HEK293 (cell line): ENCODE measurements around the gene RSL1D1.

Experiments
- CTCF ChIA-PET: fragments of 350-600 bp; formaldehyde crosslinking; extraction: SDS; loops from one replicate; lab custom pipeline; 2021; ENCODE audit warnings: antibody characterized with exemption; lab: Yijun Ruan, JAX
- POLR2A ChIA-PET: fragments of 300-600 bp; formaldehyde crosslinking; extraction: SDS; loops from one replicate; lab custom pipeline; 2020; ENCODE audit warnings: antibody characterized with exemption, inconsistent platforms; lab: Yijun Ruan, JAX
- H3K27ac ChIP-seq: fragments of 200-500 bp; sonication (Bioruptor generic); 2 replicates; pipeline ENCODE4 v1.5.1; 2014; ENCODE audit warnings: low read depth, low read length, control low read depth, inconsistent platforms; ENCODE audit errors: extremely low read depth
- H3K36me3 ChIP-seq, 2 experiments: fragments of 200-500 bp in 1 of 2; sonication (Bioruptor generic) in 1 of 2; 1 replicate in 1 of 2; 2 replicates in 1 of 2; pipeline ENCODE4 v1.5.1; 2014 to 2017; ENCODE audit warnings: inconsistent platforms in 2 of 2, low read length in 2 of 2; ENCODE audit not compliant: control insufficient read depth in 2 of 2, insufficient read depth in 1 of 2
- H3K4me1 ChIP-seq: fragments of 200-500 bp; sonication (Bioruptor generic); 2 replicates; pipeline ENCODE4 v1.5.1; 2014; ENCODE audit warnings: mild to moderate bottlenecking, low read length, inconsistent platforms; ENCODE audit not compliant: control insufficient read depth, insufficient read depth
- H3K4me3 ChIP-seq: 2 replicates; pipeline ENCODE4 v1.5.1; 2011; ENCODE audit warnings: low read depth, mild to moderate bottlenecking, control low read depth, low read length, moderate library complexity
- H3K9me3 ChIP-seq: fragments of 200-500 bp; sonication (Bioruptor generic); 2 replicates; pipeline ENCODE4 v1.5.1; 2014; ENCODE audit warnings: low read depth, low read length, inconsistent platforms; ENCODE audit not compliant: control insufficient read depth, insufficient read depth
- TRIM28 ChIP-seq: IDR thresholded peaks from 2 replicates; pipeline ENCODE4 v1.6.1; 2011; ENCODE audit warnings: low read length, control low read depth, borderline replicate concordance
- ZBTB17 ChIP-seq: fragments of 450-650 bp; formaldehyde crosslinking; IDR thresholded peaks from 2 replicates; pipeline ENCODE4 v1.5.1; 2016; ENCODE audit warnings: missing biosample characterization, missing genetic modification characterization
- ZBTB20 ChIP-seq: fragments of 450-650 bp; formaldehyde crosslinking; IDR thresholded peaks from 2 replicates; pipeline ENCODE4 v1.5.1; 2016; ENCODE audit warnings: missing biosample characterization, missing genetic modification characterization
- ZNF112 ChIP-seq: fragments of 450-650 bp; formaldehyde crosslinking; IDR thresholded peaks from 2 replicates; pipeline ENCODE4 v1.5.0; 2017; ENCODE audit warnings: missing biosample characterization, missing genetic modification characterization
- ZNF138 ChIP-seq: fragments of 450-650 bp; formaldehyde crosslinking; IDR thresholded peaks from 2 replicates; pipeline ENCODE4 v1.5.1; 2016; ENCODE audit warnings: missing biosample characterization, missing genetic modification characterization, borderline replicate concordance
- ZNF140 ChIP-seq: fragments of 450-650 bp; formaldehyde crosslinking; IDR thresholded peaks from 2 replicates; pipeline ENCODE4 v1.5.1; 2016; ENCODE audit warnings: missing biosample characterization, missing genetic modification characterization
- ZNF146 ChIP-seq: fragments of 450-650 bp; formaldehyde crosslinking; IDR thresholded peaks from 2 replicates; pipeline ENCODE4 v1.5.1; 2016; ENCODE audit warnings: missing biosample characterization, missing genetic modification characterization
- ZNF2 ChIP-seq: fragments of 450-650 bp; formaldehyde crosslinking; IDR thresholded peaks from 2 replicates; pipeline ENCODE4 v1.5.1; 2016; ENCODE audit warnings: missing biosample characterization, missing genetic modification characterization
- ZNF404 ChIP-seq: fragments of 450-650 bp; formaldehyde crosslinking; IDR thresholded peaks from 2 replicates; pipeline ENCODE4 v1.5.1; 2017; ENCODE audit warnings: missing biosample characterization, missing genetic modification characterization
- ZNF529 ChIP-seq: fragments of 450-650 bp; formaldehyde crosslinking; IDR thresholded peaks from 2 replicates; pipeline ENCODE4 v1.5.1; 2017; ENCODE audit warnings: missing genetic modification characterization, missing biosample characterization; ENCODE audit not compliant: insufficient replicate concordance
- ZNF549 ChIP-seq: fragments of 450-650 bp; IDR thresholded peaks from 2 replicates; pipeline ENCODE4 v1.5.1; 2018; ENCODE audit warnings: missing biosample characterization, missing genetic modification characterization, mild to moderate bottlenecking, inconsistent platforms, moderate library complexity
- ZNF600 ChIP-seq: fragments of 450-650 bp; formaldehyde crosslinking; IDR thresholded peaks from 2 replicates; pipeline ENCODE4 v1.5.1; 2016; ENCODE audit warnings: missing biosample characterization, missing genetic modification characterization
- ZNF654 ChIP-seq: fragments of 450-650 bp; formaldehyde crosslinking; IDR thresholded peaks from 2 replicates; pipeline ENCODE4 v1.5.1; 2016; ENCODE audit warnings: low read depth, missing biosample characterization, missing genetic modification characterization
- TF ChIP-seq, protein P1 (sequence below): fragments of 450-650 bp; formaldehyde crosslinking; IDR thresholded peaks from 2 replicates; pipeline ENCODE4 v1.5.1; 2016; ENCODE audit warnings: missing biosample characterization, missing genetic modification characterization
- TF ChIP-seq, protein P2 (sequence below): fragments of 450-650 bp; formaldehyde crosslinking; IDR thresholded peaks from 2 replicates; pipeline ENCODE4 v1.5.1; 2016; ENCODE audit warnings: missing biosample characterization, missing genetic modification characterization, low read depth
- TF ChIP-seq, protein P3 (sequence below): fragments of 450-650 bp; formaldehyde crosslinking; IDR thresholded peaks from 2 replicates; pipeline ENCODE4 v1.5.1; 2016; ENCODE audit warnings: missing biosample characterization, missing genetic modification characterization
- TF ChIP-seq, protein P4 (sequence below): fragments of 450-650 bp; formaldehyde crosslinking; IDR thresholded peaks from 2 replicates; pipeline ENCODE4 v1.5.1; 2017; ENCODE audit warnings: missing biosample characterization, missing genetic modification characterization
- TF ChIP-seq, protein P5 (sequence below): fragments of 450-650 bp; formaldehyde crosslinking; IDR thresholded peaks from 2 replicates; pipeline ENCODE4 v1.5.1; 2016; ENCODE audit warnings: missing biosample characterization, missing genetic modification characterization

RSL1D1 gene

DNA sequence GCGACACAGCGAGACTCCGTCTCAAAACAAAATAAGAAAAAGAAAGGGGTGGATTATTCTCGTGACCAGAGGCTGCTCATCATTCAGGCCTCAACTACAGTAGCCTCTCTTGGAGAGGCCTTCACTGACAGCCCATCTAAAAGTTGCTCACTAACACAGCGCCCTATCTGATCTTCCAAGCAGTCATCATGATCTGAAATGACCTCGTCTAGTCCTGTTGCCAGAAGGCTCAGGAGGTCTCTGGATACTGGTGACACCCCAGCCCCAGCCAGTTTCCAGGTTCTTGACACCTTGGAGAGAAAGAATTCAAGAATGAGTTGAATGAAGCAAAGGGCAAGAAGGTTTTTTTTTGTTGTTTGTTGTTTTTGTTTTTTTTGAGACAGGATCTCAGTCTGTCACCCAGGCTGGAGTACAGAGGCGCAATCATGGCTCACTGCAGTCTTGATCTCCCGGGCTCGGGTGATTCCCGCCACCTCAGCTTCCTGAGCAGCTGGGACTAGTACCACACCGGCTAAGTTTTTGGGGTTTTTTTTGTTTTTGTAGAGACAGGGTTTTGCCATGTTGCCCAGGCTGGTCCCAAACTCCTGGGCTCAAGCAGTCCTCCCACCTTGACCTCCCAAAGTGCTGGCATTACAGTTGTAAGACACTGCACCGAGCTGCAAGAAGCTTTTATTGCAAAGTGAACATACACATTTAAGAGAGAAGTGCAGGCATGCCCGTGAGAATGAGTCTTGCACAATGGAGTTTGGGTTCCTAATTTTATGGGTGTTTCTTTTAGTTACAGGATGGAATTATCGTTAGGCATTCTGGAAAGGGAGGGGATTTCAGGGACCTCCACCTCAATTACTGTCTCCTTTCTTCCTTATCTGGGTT, 51.6 kb downstream of the RSL1D1 start:
- TF ChIP-seq, protein P1, sequence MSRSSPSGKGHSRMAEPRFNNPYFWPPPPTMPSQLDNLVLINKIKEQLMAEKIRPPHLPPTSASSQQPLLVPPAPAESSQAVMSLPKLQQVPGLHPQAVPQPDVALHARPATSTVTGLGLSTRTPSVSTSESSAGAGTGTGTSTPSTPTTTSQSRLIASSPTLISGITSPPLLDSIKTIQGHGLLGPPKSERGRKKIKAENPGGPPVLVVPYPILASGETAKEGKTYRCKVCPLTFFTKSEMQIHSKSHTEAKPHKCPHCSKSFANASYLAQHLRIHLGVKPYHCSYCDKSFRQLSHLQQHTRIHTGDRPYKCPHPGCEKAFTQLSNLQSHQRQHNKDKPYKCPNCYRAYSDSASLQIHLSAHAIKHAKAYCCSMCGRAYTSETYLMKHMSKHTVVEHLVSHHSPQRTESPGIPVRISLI (tag by site-specific recombination) = 0 out of 2 replicates have a peak, but pooled peaks have one; percentile 17
- TF ChIP-seq ZNF404 (tag by site-specific recombination) = no peak
- TF ChIP-seq ZNF549 (tag by site-specific recombination) = no peak
- Histone ChIP-seq H3K4me1 (peaks cover 5% of the 10 kb centered on the region; the same call in 1 of the 2 replicates), H3K36me3 (peaks cover 0 to 7% of the 10 kb centered on the region in 2 experiments; a peak in 2 of 3 replicates), H3K4me3 (no peak overlapping the region), H3K9me3 (no peaks in the 10 kb centered on the region), H3K27ac (no peak overlapping the region)
- ChIA-PET POLR2A (interaction anchor here (2.9 kb wide), 1 partner anchor 58 kb away, joined by 39 read pairs; the partner anchor contains the start of gene TXNDC11), CTCF (no interaction called here)

DNA sequence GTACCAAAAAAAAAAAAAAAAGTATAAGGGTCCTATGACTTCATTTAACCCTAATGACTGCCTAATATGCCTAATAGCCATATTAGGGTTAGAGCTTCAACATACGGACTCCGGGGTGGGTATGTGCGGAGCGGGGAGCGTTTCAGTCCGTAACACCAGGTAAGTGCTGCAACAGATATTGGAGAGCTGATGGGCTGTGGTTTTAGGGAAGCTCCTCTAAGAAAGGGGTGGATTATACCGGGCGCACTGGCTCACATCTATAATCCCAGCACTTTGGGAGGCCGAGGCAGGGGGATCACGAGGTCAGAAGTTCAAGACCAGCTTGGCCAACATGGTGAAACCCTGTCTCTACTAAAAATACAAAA, 52.3 kb downstream of the RSL1D1 start:
- TF ChIP-seq, protein P2, sequence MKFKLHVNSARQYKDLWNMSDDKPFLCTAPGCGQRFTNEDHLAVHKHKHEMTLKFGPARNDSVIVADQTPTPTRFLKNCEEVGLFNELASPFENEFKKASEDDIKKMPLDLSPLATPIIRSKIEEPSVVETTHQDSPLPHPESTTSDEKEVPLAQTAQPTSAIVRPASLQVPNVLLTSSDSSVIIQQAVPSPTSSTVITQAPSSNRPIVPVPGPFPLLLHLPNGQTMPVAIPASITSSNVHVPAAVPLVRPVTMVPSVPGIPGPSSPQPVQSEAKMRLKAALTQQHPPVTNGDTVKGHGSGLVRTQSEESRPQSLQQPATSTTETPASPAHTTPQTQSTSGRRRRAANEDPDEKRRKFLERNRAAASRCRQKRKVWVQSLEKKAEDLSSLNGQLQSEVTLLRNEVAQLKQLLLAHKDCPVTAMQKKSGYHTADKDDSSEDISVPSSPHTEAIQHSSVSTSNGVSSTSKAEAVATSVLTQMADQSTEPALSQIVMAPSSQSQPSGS (tag by site-specific recombination) = no peak
- TF ChIP-seq ZNF600 = peak; percentile 96
- Histone ChIP-seq H3K9me3 (no peaks in the 10 kb centered on the region), H3K4me3 (no peak overlapping the region), H3K27ac (no peak overlapping the region; the same call in 1 of the 2 replicates), H3K4me1 (peaks cover 7% of the 10 kb centered on the region; the same call in 1 of the 2 replicates), H3K36me3 (peaks cover 0 to 9% of the 10 kb centered on the region in 2 experiments; a peak in 2 of 3 replicates)
- ChIA-PET POLR2A (interaction anchor here (0.6 to 2.9 kb wide), 5 partner anchors 8 to 246 kb away, joined by 3 to 39 read pairs (median 14); partner anchors contain the start of gene TXNDC11), CTCF (interaction anchor here (1.1 to 2.7 kb wide), 2 partner anchors 8 to 269 kb away, joined by 4 to 14 read pairs; no protein-coding TSS in a partner anchor)

DNA sequence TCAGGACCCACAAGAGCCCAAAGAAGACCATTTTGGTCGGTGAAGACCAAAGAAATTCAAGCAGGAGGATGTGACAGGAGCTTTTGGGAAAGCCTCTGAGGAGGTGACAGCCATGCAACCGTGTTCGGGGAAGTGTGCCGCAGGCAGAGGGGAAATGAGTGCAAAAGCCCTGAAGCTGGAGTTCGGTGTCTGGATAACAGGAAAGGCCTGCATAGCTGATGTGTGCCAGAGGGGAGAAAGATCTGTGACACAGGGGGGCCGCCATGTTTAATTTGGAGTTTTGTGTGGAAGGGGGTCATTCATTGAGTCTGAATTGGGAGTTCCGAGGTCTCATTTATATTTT, 53.4 kb downstream of the RSL1D1 start:
- peak overlapping the region; percentile 93 for H3K27ac ChIP-seq
- CTCF ChIA-PET = interaction anchor here (0.5 to 2.7 kb wide), 16 partner anchors 9 to 391 kb away, joined by 3 to 14 read pairs (median 5); partner anchors contain the start of gene TXNDC11
- TF ChIP-seq ZNF654 (no peak), ZBTB20 (tag by site-specific recombination) (0 out of 2 replicates have a peak, but pooled peaks have one; percentile 3), ZNF140 (tag by site-specific recombination) (no peak), ZNF2 (tag by site-specific recombination) (0 out of 2 replicates have a peak, but pooled peaks have one; percentile 6), ZBTB17 (tag by site-specific recombination) (peak; percentile 74), ZNF529 (no peak), ZNF112 (tag by site-specific recombination) (no peak), ZNF146 (tag by site-specific recombination) (no peak), ZNF138 (no peak), TRIM28 (no peak)
- TF ChIP-seq, protein P3, sequence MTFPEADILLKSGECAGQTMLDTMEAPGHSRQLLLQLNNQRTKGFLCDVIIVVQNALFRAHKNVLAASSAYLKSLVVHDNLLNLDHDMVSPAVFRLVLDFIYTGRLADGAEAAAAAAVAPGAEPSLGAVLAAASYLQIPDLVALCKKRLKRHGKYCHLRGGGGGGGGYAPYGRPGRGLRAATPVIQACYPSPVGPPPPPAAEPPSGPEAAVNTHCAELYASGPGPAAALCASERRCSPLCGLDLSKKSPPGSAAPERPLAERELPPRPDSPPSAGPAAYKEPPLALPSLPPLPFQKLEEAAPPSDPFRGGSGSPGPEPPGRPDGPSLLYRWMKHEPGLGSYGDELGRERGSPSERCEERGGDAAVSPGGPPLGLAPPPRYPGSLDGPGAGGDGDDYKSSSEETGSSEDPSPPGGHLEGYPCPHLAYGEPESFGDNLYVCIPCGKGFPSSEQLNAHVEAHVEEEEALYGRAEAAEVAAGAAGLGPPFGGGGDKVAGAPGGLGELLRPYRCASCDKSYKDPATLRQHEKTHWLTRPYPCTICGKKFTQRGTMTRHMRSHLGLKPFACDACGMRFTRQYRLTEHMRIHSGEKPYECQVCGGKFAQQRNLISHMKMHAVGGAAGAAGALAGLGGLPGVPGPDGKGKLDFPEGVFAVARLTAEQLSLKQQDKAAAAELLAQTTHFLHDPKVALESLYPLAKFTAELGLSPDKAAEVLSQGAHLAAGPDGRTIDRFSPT = no peak
- TF ChIP-seq, protein P4, sequence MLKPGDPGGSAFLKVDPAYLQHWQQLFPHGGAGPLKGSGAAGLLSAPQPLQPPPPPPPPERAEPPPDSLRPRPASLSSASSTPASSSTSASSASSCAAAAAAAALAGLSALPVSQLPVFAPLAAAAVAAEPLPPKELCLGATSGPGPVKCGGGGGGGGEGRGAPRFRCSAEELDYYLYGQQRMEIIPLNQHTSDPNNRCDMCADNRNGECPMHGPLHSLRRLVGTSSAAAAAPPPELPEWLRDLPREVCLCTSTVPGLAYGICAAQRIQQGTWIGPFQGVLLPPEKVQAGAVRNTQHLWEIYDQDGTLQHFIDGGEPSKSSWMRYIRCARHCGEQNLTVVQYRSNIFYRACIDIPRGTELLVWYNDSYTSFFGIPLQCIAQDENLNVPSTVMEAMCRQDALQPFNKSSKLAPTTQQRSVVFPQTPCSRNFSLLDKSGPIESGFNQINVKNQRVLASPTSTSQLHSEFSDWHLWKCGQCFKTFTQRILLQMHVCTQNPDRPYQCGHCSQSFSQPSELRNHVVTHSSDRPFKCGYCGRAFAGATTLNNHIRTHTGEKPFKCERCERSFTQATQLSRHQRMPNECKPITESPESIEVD = no peak
- TF ChIP-seq, protein P5, sequence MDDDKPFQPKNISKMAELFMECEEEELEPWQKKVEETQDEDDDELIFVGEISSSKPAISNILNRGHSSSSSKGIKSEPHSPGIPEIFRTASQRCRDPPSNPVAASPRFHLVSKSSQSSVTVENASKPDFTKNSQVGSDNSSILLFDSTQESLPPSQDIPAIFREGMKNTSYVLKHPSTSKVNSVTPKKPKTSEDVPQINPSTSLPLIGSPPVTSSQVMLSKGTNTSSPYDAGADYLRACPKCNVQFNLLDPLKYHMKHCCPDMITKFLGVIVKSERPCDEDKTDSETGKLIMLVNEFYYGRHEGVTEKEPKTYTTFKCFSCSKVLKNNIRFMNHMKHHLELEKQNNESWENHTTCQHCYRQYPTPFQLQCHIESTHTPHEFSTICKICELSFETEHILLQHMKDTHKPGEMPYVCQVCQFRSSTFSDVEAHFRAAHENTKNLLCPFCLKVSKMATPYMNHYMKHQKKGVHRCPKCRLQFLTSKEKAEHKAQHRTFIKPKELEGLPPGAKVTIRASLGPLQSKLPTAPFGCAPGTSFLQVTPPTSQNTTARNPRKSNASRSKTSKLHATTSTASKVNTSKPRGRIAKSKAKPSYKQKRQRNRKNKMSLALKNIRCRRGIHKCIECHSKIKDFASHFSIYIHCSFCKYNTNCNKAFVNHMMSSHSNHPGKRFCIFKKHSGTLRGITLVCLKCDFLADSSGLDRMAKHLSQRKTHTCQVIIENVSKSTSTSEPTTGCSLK (tag by site-specific recombination) = no peak

More for the DNA sequence above, 53.4 kb downstream of the RSL1D1 start:
- Histone ChIP-seq H3K9me3 (no peaks in the 10 kb centered on the region), H3K4me3 (peak overlapping the region; percentile 69), H3K4me1 (peaks cover 17% of the 10 kb centered on the region), H3K36me3 (peaks cover 0 to 10% of the 10 kb centered on the region in 2 experiments; a peak in 2 of 3 replicates)
- POLR2A ChIA-PET = interaction anchor here (0.9 to 2.9 kb wide), 9 partner anchors 10 to 113 kb away, joined by 4 to 39 read pairs (median 5); partner anchors contain the start of genes RSL1D1 and TXNDC11
